SK-N-SH (cell line): ENCODE results near the gene NTMT1. TPM values are rescaled to one million over a fixed set of nuclear protein-coding genes. Genes with fewer than 3 reads are reported as not detected.
A peak's percentile ranks its signal among the peaks of the same experiment; 100 is the strongest.

Source experiments
- CTCF ChIA-PET: fragments of 300-600, 350-600 bp; formaldehyde crosslinking; extraction: SDS; loops from one replicate; lab custom pipeline; 2021; lab: Yijun Ruan, JAX
- POLR2A ChIA-PET: fragments of 350-600 bp; sonication (Branson Sonifier 250); formaldehyde crosslinking; extraction: SDS; loops from one replicate; lab custom pipeline; 2020; ENCODE audit warnings: antibody characterized with exemption, inconsistent platforms; lab: Yijun Ruan, JAX
- DNase-seq: peaks from one replicate; pipeline ENCODE4 v3.0.0; 2012
- H2AFZ ChIP-seq: fragments of 200-600 bp; sonication (generic); 2 replicates; pipeline ENCODE4 v1.8.1; 2016; ENCODE audit warnings: antibody characterized with exemption, mild to moderate bottlenecking, low read depth
- H3F3A ChIP-seq: fragments of 200-600 bp; sonication (generic); replicated peaks from 2 replicates; pipeline ENCODE3; 2016; ENCODE audit warnings: antibody characterized with exemption, mild to moderate bottlenecking; ENCODE audit not compliant: insufficient read depth
- H3K27ac ChIP-seq, 2 experiments: fragments of 200-500 bp in 1 of 2; fragments of 200-600 bp in 1 of 2; sonication (Bioruptor generic) in 1 of 2; sonication (generic), shearing (Covaris generic) in 1 of 2; 2 replicates each; pipeline versions ENCODE4 v1.5.1 to v1.6.1; 2014 to 2016; ENCODE audit warnings: low read depth in 2 of 2, inconsistent platforms in 1 of 2, low read length in 1 of 2, mild to moderate bottlenecking in 1 of 2, mixed read lengths in 1 of 2
- H3K27me3 ChIP-seq: fragments of 200-600 bp; sonication (generic), shearing (Covaris generic); 2 replicates; pipeline ENCODE4 v1.6.1; 2016; ENCODE audit warnings: mixed run types; ENCODE audit not compliant: insufficient read depth
- H3K36me3 ChIP-seq, 2 experiments: fragments of 200-500 bp in 1 of 2; fragments of 200-600 bp in 1 of 2; sonication (Bioruptor generic) in 1 of 2; sonication (generic) in 1 of 2; replicated peaks in 1 of 2; 2 replicates each; pipeline versions ENCODE3 to v1.5.1; 2014 to 2016; ENCODE audit warnings: low read length in 1 of 2, mild to moderate bottlenecking in 1 of 2; ENCODE audit not compliant: insufficient read depth in 2 of 2, control insufficient read depth in 1 of 2
- H3K4me1 ChIP-seq, 2 experiments: fragments of 200-500 bp in 1 of 2; fragments of 200-600 bp in 1 of 2; sonication (Bioruptor generic) in 1 of 2; sonication (generic), shearing (Covaris generic) in 1 of 2; 2 replicates each; pipeline versions ENCODE4 v1.5.1 to v1.6.1; 2014 to 2016; ENCODE audit warnings: low read depth in 1 of 2, low read length in 1 of 2, mixed run types in 1 of 2; ENCODE audit not compliant: insufficient read depth in 2 of 2, control insufficient read depth in 1 of 2
- H3K4me2 ChIP-seq: fragments of 200-600 bp; sonication (generic), shearing (Covaris generic); 2 replicates; pipeline ENCODE4 v1.6.1; 2017; ENCODE audit warnings: mixed run types
- H3K4me3 ChIP-seq, 2 experiments: fragments of 200-500 bp in 1 of 2; fragments of 200-600 bp in 1 of 2; sonication (Bioruptor generic) in 1 of 2; sonication (generic), shearing (Covaris generic) in 1 of 2; 2 replicates each; pipeline versions ENCODE4 v1.5.1 to v1.8.1; 2014 to 2016; ENCODE audit warnings: low read depth in 2 of 2, inconsistent platforms in 1 of 2, low read length in 1 of 2, mild to moderate bottlenecking in 1 of 2, mixed read lengths in 1 of 2, moderate library complexity in 1 of 2
- H3K79me2 ChIP-seq: fragments of 200-600 bp; sonication (generic); 2 replicates; pipeline ENCODE4 v1.8.1; 2017; ENCODE audit warnings: mild to moderate bottlenecking; ENCODE audit not compliant: insufficient read depth
- H3K9ac ChIP-seq: fragments of 200-600 bp; sonication (generic); 2 replicates; pipeline ENCODE4 v1.6.1; 2017; ENCODE audit warnings: mixed run types
- H3K9me2 ChIP-seq: fragments of 200-600 bp; sonication (generic); 2 replicates; pipeline ENCODE4 v1.6.1; 2017; ENCODE audit warnings: mixed run types
- H3K9me3 ChIP-seq: fragments of 200-600 bp; sonication (generic); 2 replicates; pipeline ENCODE4 v1.6.1; 2017; ENCODE audit warnings: mixed run types, mild to moderate bottlenecking, moderate library complexity
- H4K20me1 ChIP-seq: fragments of 200-600 bp; sonication (generic); 2 replicates; pipeline ENCODE4 v1.6.1; 2017; ENCODE audit warnings: mild to moderate bottlenecking, mixed run types; ENCODE audit not compliant: insufficient read depth
- CHD2 ChIP-seq: fragments of 150-350 bp; IDR thresholded peaks from 2 replicates; pipeline ENCODE4 v1.6.1; 2018; ENCODE audit warnings: low read length; ENCODE audit not compliant: partially characterized antibody
- ELF1 ChIP-seq: IDR thresholded peaks from 2 replicates; pipeline ENCODE4 v1.4.0; 2012
- FOXJ3 ChIP-seq: sonication (generic); formaldehyde crosslinking; IDR thresholded peaks from 2 replicates; pipeline ENCODE4 v1.5.1; 2020; ENCODE audit warnings: mild to moderate bottlenecking, missing genetic modification reagents
- FOXM1 ChIP-seq: IDR thresholded peaks from 2 replicates; pipeline ENCODE4 v1.4.0; 2012; ENCODE audit warnings: low read depth, mild to moderate bottlenecking
- GABPA ChIP-seq: IDR thresholded peaks from 2 replicates; pipeline ENCODE4 v1.4.0; 2012; ENCODE audit warnings: low read depth, mild to moderate bottlenecking
- NFIC ChIP-seq: IDR thresholded peaks from 2 replicates; pipeline ENCODE4 v1.4.0; 2012; ENCODE audit warnings: borderline replicate concordance
- POLR2AphosphoS5 ChIP-seq: IDR thresholded peaks from 2 replicates; pipeline ENCODE4 v1.6.1; 2012; ENCODE audit warnings: low read depth, low read length
- SIN3A ChIP-seq: IDR thresholded peaks from 2 replicates; pipeline ENCODE4 v1.6.1; 2012; ENCODE audit warnings: low read depth, mild to moderate bottlenecking, low read length, moderate library complexity, borderline replicate concordance
- SMC3 ChIP-seq: IDR thresholded peaks from 2 replicates; pipeline ENCODE4 v1.6.1; 2012; ENCODE audit warnings: low read depth, low read length, improper control_type of control experiment
- WGBS: methylation state at CpG from one replicate; pipeline ENCODE4 v1.1.6; 2017; ENCODE audit warnings: low lambda C conversion rate; 5-methylcytosine and 5-hydroxymethylcytosine counted together
- polyA plus RNA-seq, 3 experiments: library from polyadenylated mRNA; depleted of rRNA; stranded (reverse); fragments of >200 nt; gene quantifications; 2 replicates each; pipeline ENCODE4 v1.2.3, GENCODE V29; 2012
- TF ChIP-seq, protein P1 (sequence below): IDR thresholded peaks from 2 replicates; pipeline ENCODE4 v1.6.1; 2012; ENCODE audit warnings: mild to moderate bottlenecking, low read depth, low read length, moderate library complexity
- TF ChIP-seq, protein P2 (sequence below): IDR thresholded peaks from 2 replicates; pipeline ENCODE4 v1.4.0; 2012; ENCODE audit warnings: low read depth
- TF ChIP-seq, protein P3 (sequence below): IDR thresholded peaks from 2 replicates; pipeline ENCODE4 v1.4.0; 2012; ENCODE audit warnings: low read depth, borderline replicate concordance
- TF ChIP-seq, protein P4 (sequence below): fragments of 150-350 bp; IDR thresholded peaks from 2 replicates; pipeline ENCODE4 v1.6.1; 2017; ENCODE audit warnings: antibody characterized with exemption, low read length, low read depth, borderline replicate concordance

Gene NTMT1
- polyA plus RNA-seq, 1 of the 3 experiments (the other 2 are of a cell fraction), result 78.3 TPM

DNA sequence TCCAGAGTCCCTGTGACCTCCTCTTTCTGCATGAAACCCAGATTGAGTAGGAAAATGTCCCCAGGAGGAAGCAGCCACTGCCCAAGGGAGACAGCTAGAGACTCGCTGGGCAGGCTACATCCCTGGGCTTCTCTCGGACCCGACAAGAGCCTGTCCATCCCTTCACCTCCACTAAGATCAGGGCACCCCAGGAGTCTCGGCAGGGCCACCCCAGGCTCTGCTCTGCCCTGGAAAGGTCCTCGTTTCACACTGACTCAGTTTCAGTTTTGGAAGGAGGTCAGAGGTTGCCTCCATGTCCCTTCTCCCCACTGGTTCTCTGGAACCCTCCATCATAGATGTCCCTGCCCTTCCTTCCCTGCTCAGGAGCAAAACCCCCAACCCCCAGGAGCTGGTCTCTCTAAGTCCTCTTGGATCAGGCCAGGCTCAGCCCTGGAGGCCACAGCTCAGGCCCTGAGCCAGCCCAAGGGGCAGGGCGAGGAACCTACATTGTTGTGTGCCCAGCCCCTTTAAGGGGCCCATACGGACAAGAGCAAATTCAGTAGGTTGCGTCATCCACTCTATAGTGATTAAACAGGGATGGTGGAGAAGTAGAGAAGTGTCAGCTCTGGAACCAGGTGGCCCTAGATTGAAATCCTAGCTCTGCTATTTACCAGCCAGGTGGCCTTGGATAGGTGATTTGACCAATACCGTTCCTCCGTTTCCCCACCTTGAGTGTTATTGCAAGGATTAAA lies 42.5 kb upstream of the NTMT1 start (continued):
- TF ChIP-seq, protein P1, sequence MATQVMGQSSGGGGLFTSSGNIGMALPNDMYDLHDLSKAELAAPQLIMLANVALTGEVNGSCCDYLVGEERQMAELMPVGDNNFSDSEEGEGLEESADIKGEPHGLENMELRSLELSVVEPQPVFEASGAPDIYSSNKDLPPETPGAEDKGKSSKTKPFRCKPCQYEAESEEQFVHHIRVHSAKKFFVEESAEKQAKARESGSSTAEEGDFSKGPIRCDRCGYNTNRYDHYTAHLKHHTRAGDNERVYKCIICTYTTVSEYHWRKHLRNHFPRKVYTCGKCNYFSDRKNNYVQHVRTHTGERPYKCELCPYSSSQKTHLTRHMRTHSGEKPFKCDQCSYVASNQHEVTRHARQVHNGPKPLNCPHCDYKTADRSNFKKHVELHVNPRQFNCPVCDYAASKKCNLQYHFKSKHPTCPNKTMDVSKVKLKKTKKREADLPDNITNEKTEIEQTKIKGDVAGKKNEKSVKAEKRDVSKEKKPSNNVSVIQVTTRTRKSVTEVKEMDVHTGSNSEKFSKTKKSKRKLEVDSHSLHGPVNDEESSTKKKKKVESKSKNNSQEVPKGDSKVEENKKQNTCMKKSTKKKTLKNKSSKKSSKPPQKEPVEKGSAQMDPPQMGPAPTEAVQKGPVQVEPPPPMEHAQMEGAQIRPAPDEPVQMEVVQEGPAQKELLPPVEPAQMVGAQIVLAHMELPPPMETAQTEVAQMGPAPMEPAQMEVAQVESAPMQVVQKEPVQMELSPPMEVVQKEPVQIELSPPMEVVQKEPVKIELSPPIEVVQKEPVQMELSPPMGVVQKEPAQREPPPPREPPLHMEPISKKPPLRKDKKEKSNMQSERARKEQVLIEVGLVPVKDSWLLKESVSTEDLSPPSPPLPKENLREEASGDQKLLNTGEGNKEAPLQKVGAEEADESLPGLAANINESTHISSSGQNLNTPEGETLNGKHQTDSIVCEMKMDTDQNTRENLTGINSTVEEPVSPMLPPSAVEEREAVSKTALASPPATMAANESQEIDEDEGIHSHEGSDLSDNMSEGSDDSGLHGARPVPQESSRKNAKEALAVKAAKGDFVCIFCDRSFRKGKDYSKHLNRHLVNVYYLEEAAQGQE, result no peak
- TF ChIP-seq SIN3A, result no peak
- TF ChIP-seq SMC3, result no peak
- TF ChIP-seq, all 33 proteins: peak for 0

DNA sequence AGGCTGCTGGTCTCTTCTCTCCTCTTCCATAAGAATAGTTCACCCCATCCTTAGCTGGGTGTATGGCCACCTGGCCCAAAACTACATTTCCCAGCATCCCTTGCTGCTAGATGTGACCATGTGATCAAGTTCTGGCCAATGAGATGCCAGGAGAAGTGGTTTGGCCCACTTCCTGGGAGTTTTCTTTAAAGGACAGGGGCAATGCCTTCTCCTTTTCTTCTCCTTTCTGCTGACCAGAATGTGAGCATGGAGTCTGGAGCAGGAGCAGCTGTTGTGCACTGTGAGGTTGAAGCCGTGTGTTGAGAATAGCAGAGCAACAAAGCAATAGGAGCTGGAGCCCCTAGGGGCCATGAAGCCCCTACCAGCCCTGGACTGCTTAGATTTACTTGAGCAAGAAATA lies 41.8 kb upstream of the NTMT1 start:
- Histone ChIP-seq H3K27ac (no peak overlapping the region), H3K9me2 (no peaks in the 10 kb centered on the region), H3K27me3 (no peaks in the 10 kb centered on the region), H3K4me1 (peaks cover 0 to 10% of the 10 kb centered on the region in 2 experiments; a peak in 1 of 4 replicates), H4K20me1 (no peaks in the 10 kb centered on the region), H3K9me3 (no peaks in the 10 kb centered on the region), H3K36me3 (no peaks in the 10 kb centered on the region), H3K4me2 (no peak overlapping the region), H3K9ac (no peak overlapping the region), H3K4me3 (no peak overlapping the region), H3F3A (no peaks in the 10 kb centered on the region), H3K79me2 (no peaks in the 10 kb centered on the region), H2AFZ (peak overlapping the region; percentile 75; the same call in 1 of the 2 replicates)
- 67% methylated on average over 1 of the region's 1 CpG for WGBS
- TF ChIP-seq GABPA (peak; percentile 48; the same call in 1 of the 2 replicates), SIN3A (no peak), POLR2AphosphoS5 (no peak), ELF1 (peak; percentile 89), SMC3 (no peak), CHD2 (no peak), FOXJ3 (no peak), NFIC (no peak), FOXM1 (no peak)
- TF ChIP-seq, protein P2, sequence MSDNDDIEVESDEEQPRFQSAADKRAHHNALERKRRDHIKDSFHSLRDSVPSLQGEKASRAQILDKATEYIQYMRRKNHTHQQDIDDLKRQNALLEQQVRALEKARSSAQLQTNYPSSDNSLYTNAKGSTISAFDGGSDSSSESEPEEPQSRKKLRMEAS, result no peak
- TF ChIP-seq, protein P3, sequence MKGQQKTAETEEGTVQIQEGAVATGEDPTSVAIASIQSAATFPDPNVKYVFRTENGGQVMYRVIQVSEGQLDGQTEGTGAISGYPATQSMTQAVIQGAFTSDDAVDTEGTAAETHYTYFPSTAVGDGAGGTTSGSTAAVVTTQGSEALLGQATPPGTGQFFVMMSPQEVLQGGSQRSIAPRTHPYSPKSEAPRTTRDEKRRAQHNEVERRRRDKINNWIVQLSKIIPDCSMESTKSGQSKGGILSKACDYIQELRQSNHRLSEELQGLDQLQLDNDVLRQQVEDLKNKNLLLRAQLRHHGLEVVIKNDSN, result peak; percentile 96
- TF ChIP-seq, protein P4, sequence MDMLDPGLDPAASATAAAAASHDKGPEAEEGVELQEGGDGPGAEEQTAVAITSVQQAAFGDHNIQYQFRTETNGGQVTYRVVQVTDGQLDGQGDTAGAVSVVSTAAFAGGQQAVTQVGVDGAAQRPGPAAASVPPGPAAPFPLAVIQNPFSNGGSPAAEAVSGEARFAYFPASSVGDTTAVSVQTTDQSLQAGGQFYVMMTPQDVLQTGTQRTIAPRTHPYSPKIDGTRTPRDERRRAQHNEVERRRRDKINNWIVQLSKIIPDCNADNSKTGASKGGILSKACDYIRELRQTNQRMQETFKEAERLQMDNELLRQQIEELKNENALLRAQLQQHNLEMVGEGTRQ, result peak; percentile 61; the same call in 1 of the 2 replicates
- CTCF ChIA-PET, result interaction anchor here (1.1 to 1.7 kb wide), 5 partner anchors 12 to 441 kb away, joined by 3 to 4 read pairs (median 3); no protein-coding TSS in a partner anchor
- POLR2A ChIA-PET, result interaction anchor here (1.7 kb wide), 1 partner anchor 13 kb away, joined by 6 read pairs; no protein-coding TSS in a partner anchor
- DNase-seq, result peak; percentile 85
